ENCODE results near the gene PLA2G2E. TPM values are rescaled to one million over a fixed set of nuclear protein-coding genes. Genes with fewer than 3 reads are reported as not detected.
"Not testable (repeated sequence)": the region's sequence is repeated elsewhere in the genome, so short reads cannot be mapped to it uniquely, and the experiment has no call there.

PLA2G2E gene
- total RNA-seq, 2 donors from 2014 or later = not detected

- no peak for DNase-seq (ENCODE audit: low spot score)
- intact Hi-C loops (cut with DNase I) = no loop called here
These were observed 30.7 kb downstream of the PLA2G2E start for GRCh38 chr1:19892628-19893168.

GRCh38 chr1:19892129-19892528 lies 31.3 kb downstream of the PLA2G2E start:
- DNase-seq (ENCODE audit: low spot score) = no peak
- intact Hi-C loops (cut with DNase I) = no loop called here

- intact Hi-C loops (cut with DNase I) = no loop called here
- no peak for DNase-seq (ENCODE audit: low spot score)
These were observed 33.8 kb downstream of the PLA2G2E start for GRCh38 chr1:19889656-19890055.

- intact Hi-C loops (cut with DNase I) = no loop called here
These were observed 35.3 kb downstream of the PLA2G2E start for GRCh38 chr1:19888112-19888511.

GRCh38 chr1:19885821-19886220 lies 37.6 kb downstream of the PLA2G2E start:
- DNase-seq (ENCODE audit: low spot score) = no peak
- intact Hi-C loops (cut with DNase I) = loop anchor here in 1 of 2 donors (2.0 kb wide), 1 partner anchor 57 kb away; no protein-coding TSS in a partner anchor

More at GRCh38 chr1:19888112-19888511, 35.3 kb downstream of the PLA2G2E start:
- DNase-seq (ENCODE audit: low spot score) = no peak

GRCh38 chr1:19884312-19884711 lies 39.1 kb downstream of the PLA2G2E start:
- no peak for DNase-seq (ENCODE audit: low spot score)
- intact Hi-C loops (cut with DNase I) = no loop called here

- intact Hi-C loops (cut with DNase I) = no loop called here
- DNase-seq (ENCODE audit: low spot score) = peak; percentile 98
These were observed 41.0 kb downstream of the PLA2G2E start, which contains the start of gene OTUD3 for GRCh38 chr1:19882111-19883071. TSS of gene OTUD3 (plus strand) at chr1:19882395. CDS start at chr1:19882514, 119 bp downstream.

- intact Hi-C loops (cut with DNase I); DNase-seq (ENCODE audit: low spot score): not testable (repeated sequence)
These were observed 42.6 kb downstream of the PLA2G2E start for GRCh38 chr1:19880841-19881240.

GRCh38 chr1:19879661-19880060 lies 43.8 kb downstream of the PLA2G2E start:
- DNase-seq (ENCODE audit: low spot score) = no peak
- intact Hi-C loops (cut with DNase I) = loop anchor here in 1 of 2 donors (5.0 kb wide), 1 partner anchor 522 kb away; no protein-coding TSS in a partner anchor

- intact Hi-C loops (cut with DNase I) = loop anchor here in 1 of 2 donors (5.0 kb wide), 1 partner anchor 522 kb away; no protein-coding TSS in a partner anchor
- DNase-seq (ENCODE audit: low spot score) = no peak
These were observed 44.2 kb downstream of the PLA2G2E start for GRCh38 chr1:19879227-19879626.

- DNase-seq (ENCODE audit: low spot score) = no peak
- intact Hi-C loops (cut with DNase I) = loop anchor here in 1 of 2 donors (5.0 kb wide), 1 partner anchor 521 kb away; no protein-coding TSS in a partner anchor
These were observed 44.8 kb downstream of the PLA2G2E start for GRCh38 chr1:19878637-19878985.

GRCh38 chr1:19877821-19878636 lies 45.4 kb downstream of the PLA2G2E start:
- DNase-seq (ENCODE audit: low spot score) = no peak
- intact Hi-C loops (cut with DNase I) = loop anchor here in 1 of 2 donors (5.0 kb wide), 1 partner anchor 521 kb away; no protein-coding TSS in a partner anchor

- DNase-seq (ENCODE audit: low spot score) = no peak
- intact Hi-C loops (cut with DNase I) = loop anchor here in 1 of 2 donors (5.0 kb wide), 1 partner anchor 520 kb away; no protein-coding TSS in a partner anchor
These were observed 46.2 kb downstream of the PLA2G2E start for GRCh38 chr1:19877181-19877750.

GRCh38 chr1:19872190-19872589 lies 51.2 kb downstream of the PLA2G2E start:
- no peak for DNase-seq (ENCODE audit: low spot score)
- intact Hi-C loops (cut with DNase I) = no loop called here

Other genes with a start within 250 kb of the PLA2G2E start
- gene TMCO4, start 123.7 kb downstream of the PLA2G2E start, total RNA-seq = 10 to 100 TPM; 12.3 to 13.2 TPM
- gene RNF186, start 108.3 kb downstream of the PLA2G2E start, total RNA-seq = not detected
- 1 to 10 TPM; 8.1 to 9.4 TPM for gene OTUD3, start 41.2 kb downstream of the PLA2G2E start, total RNA-seq
- gene PLA2G2A, start 56.0 kb upstream of the PLA2G2E start, total RNA-seq = 1,000 to 10,000 TPM in 1 of 2 donors, 100 to 1,000 TPM in 1; 310 to 2,023 TPM
- gene PLA2G5, start 146.6 kb upstream of the PLA2G2E start, total RNA-seq = 1 to 10 TPM; 6.7 to 9.8 TPM
- not detected for gene PLA2G2D, start 195.9 kb upstream of the PLA2G2E start, total RNA-seq
- not detected for gene PLA2G2F, start 215.7 kb upstream of the PLA2G2E start, total RNA-seq

Data from posterior vena cava (tissue), 2 donors.